Small intestine (tissue), 16 donors: ENCODE results near the gene COL7A1. TPM values are rescaled to one million over a fixed set of nuclear protein-coding genes. Genes with fewer than 3 reads are reported as not detected.

Experiments
- DNase-seq, 2 donors: peaks; one replicate each; pipeline versions ENCODE4 v3.0.0 to v3.0.0-alpha.2; 2013
- FAIRE-seq: peaks from 2 replicates; lab custom pipeline; 2012; peaks lifted over from hg19 to GRCh38; lab: Jason Lieb, UNC
- H3K27ac ChIP-seq, 3 donors: one replicate each; pipeline ENCODE4 v1.5.1; 2013; ENCODE audit warnings: low read length in 2 of 3, mild to moderate bottlenecking in 2 of 3, control low read depth in 1 of 3, inconsistent platforms in 1 of 3, low read depth in 1 of 3, moderate library complexity in 1 of 3
- H3K27me3 ChIP-seq, 3 donors: one replicate each; pipeline ENCODE4 v1.6.1; 2013; ENCODE audit warnings: low read length in 3 of 3, inconsistent platforms in 1 of 3; ENCODE audit not compliant: control insufficient read depth in 3 of 3, insufficient read depth in 3 of 3
- H3K36me3 ChIP-seq, 3 donors: one replicate each; pipeline ENCODE4 v1.6.1; 2013; ENCODE audit warnings: low read length in 3 of 3, inconsistent platforms in 1 of 3, low read depth in 1 of 3, mild to moderate bottlenecking in 1 of 3, moderate library complexity in 1 of 3; ENCODE audit not compliant: control insufficient read depth in 3 of 3, insufficient read depth in 2 of 3
- H3K4me1 ChIP-seq, 3 donors: one replicate each; pipeline ENCODE4 v1.6.1; 2013; ENCODE audit warnings: low read length in 2 of 3, inconsistent platforms in 1 of 3, low read depth in 1 of 3, mild to moderate bottlenecking in 1 of 3, moderate library complexity in 1 of 3; ENCODE audit not compliant: control insufficient read depth in 3 of 3, insufficient read depth in 2 of 3
- H3K4me3 ChIP-seq, 3 donors: one replicate each; pipeline ENCODE4 v1.5.1; 2013; ENCODE audit warnings: low read length in 3 of 3, control low read depth in 1 of 3, inconsistent platforms in 1 of 3, low read depth in 1 of 3, mild to moderate bottlenecking in 1 of 3, moderate library complexity in 1 of 3
- H3K9me3 ChIP-seq, 2 donors: one replicate each; pipeline ENCODE4 v1.6.1; 2013; ENCODE audit warnings: low read depth in 1 of 2, low read length in 1 of 2; ENCODE audit not compliant: control insufficient read depth in 2 of 2, insufficient read depth in 1 of 2
- WGBS, 3 donors: extraction: QIAGEN DNeasy Blood & Tissue Kit; methylation state at CpG; one replicate each; pipeline ENCODE4 v1.1.7; 2013; 5-methylcytosine and 5-hydroxymethylcytosine counted together
- long read RNA-seq, 10 donors: transcript quantifications; one replicate each; lab custom pipeline, GENCODE V29; 2026
- polyA plus RNA-seq, 4 donors: library from polyadenylated mRNA; stranded (reverse) in 3 of 4; unstranded in 1 of 4; fragments of 200-250 nt in 3 of 4; fragments of 120-200 nt in 1 of 4; gene quantifications; one replicate each; pipeline versions ENCODE4 v1.2.1 to v1.2.3, GENCODE V29; 2013
- donor health status: healthy with polysubstance abuse.
- donor health status: control.
- donor health status: control.
- donor health status: Bipolar disorder and iron deficiency.
- donor health status: healthy.

COL7A1 gene
- polyA plus RNA-seq: 100 to 1,000 TPM in 1 of 4 donors, 10 to 100 TPM in 2, 1 to 10 TPM in 1; 8.0 to 120 (median 19.3) TPM
- long read RNA-seq, donor 1: 0 reads
- long read RNA-seq, donor 2: 0 reads
- long read RNA-seq, donor 3, partial matches to known transcripts: 7 of 7 reads
- long read RNA-seq, donor 3, other reads (novel, unspliced or antisense): 0 of 7 reads
- long read RNA-seq, donor 4: 0 reads
- long read RNA-seq, donor 5, partial matches to known transcripts: 0 of 1 reads
- long read RNA-seq, donor 5, other reads (novel, unspliced or antisense): 0 of 1 reads
- long read RNA-seq, donor 6: 0 reads
- long read RNA-seq, donor 7: 0 reads
- long read RNA-seq, donor 8, partial matches to known transcripts: 0 of 2 reads
- long read RNA-seq, donor 8, other reads (novel, unspliced or antisense): 0 of 2 reads
- long read RNA-seq, donor 9: 0 reads
- long read RNA-seq, donor 10: 0 reads

GRCh38 chr3:48595075-48595525 is at the start of gene COL7A1:
Gene COL7A1 (minus strand): TSS chr3:48595329. CDS start chr3:48595159, 170 bp downstream.
- H3K4me3 ChIP-seq: peak within 1 kb of the TSS in 1 of 3 donors; percentile 50
- DNase-seq (no peak), FAIRE-seq (no peak)
- H3K27me3 ChIP-seq: peaks cover 0 to 11% (median 6%) of the 10 kb centered on the region in 3 donors
- H3K4me1 ChIP-seq: peaks cover 0 to 17% (median 0%) of the 10 kb centered on the region in 3 donors
- WGBS, 3 donors: 0 to 5% (median 1%) methylated on average over 22 to 35 of the region's 35 CpGs
- peak within 1 kb of the TSS in 2 of 3 donors; percentile 22 to 65 for H3K27ac ChIP-seq
- no peaks in the 10 kb centered on the region for H3K9me3 ChIP-seq
- peaks cover 3 to 65% (median 13%) of the 10 kb centered on the region in 3 donors for H3K36me3 ChIP-seq

- no peaks in the 10 kb centered on the region for H3K4me1 ChIP-seq
- H3K27ac ChIP-seq: no peak overlapping the region
- no peaks in the 10 kb centered on the region for H3K27me3 ChIP-seq
- H3K4me3 ChIP-seq: no peak overlapping the region
- FAIRE-seq: no peak
- H3K9me3 ChIP-seq: no peaks in the 10 kb centered on the region
- DNase-seq: no peak
- 87 to 93% (median 92%) methylated on average over 11 to 12 of the region's 12 CpGs for WGBS, 3 donors
- peaks cover 0 to 24% (median 0%) of the 10 kb centered on the region in 3 donors for H3K36me3 ChIP-seq
Observed at GRCh38 chr3:48642605-48643004, 47.5 kb upstream of the COL7A1 start.

- DNase-seq (no peak), FAIRE-seq (no peak)
- Histone ChIP-seq H3K36me3 (peaks cover 0 to 19% (median 0%) of the 10 kb centered on the region in 3 donors), H3K4me3 (no peak overlapping the region), H3K27ac (no peak overlapping the region), H3K9me3 (no peaks in the 10 kb centered on the region), H3K27me3 (no peaks in the 10 kb centered on the region), H3K4me1 (peaks cover 0 to 4% (median under 1%) of the 10 kb centered on the region in 3 donors)
- WGBS, 3 donors: 91 to 97% (median 94%) methylated on average over 3 of the region's 3 CpGs
Observed at GRCh38 chr3:48641396-48641795, 46.3 kb upstream of the COL7A1 start.

- Histone ChIP-seq H3K4me1 (peaks cover 0 to 10% (median 3%) of the 10 kb centered on the region in 3 donors), H3K4me3 (no peak overlapping the region), H3K9me3 (no peaks in the 10 kb centered on the region), H3K27me3 (no peaks in the 10 kb centered on the region), H3K27ac (no peak overlapping the region), H3K36me3 (peaks cover 0 to 15% (median 0%) of the 10 kb centered on the region in 3 donors)
- 86 to 91% (median 88%) methylated on average over 33 to 38 of the region's 38 CpGs for WGBS, 3 donors
- no peak for FAIRE-seq
- no peak for DNase-seq
Observed at GRCh38 chr3:48639944-48640606, 44.9 kb upstream of the COL7A1 start.

GRCh38 chr3:48637305-48637704 is 42.2 kb upstream of the COL7A1 start:
- Histone ChIP-seq H3K4me3 (no peak overlapping the region), H3K9me3 (no peaks in the 10 kb centered on the region), H3K36me3 (peaks cover 0 to 20% (median 0%) of the 10 kb centered on the region in 3 donors), H3K27me3 (no peaks in the 10 kb centered on the region), H3K4me1 (peaks cover 0 to 21% (median 3%) of the 10 kb centered on the region in 3 donors), H3K27ac (no peak overlapping the region)
- WGBS, 3 donors: 57 to 63% (median 62%) methylated on average over 6 of the region's 6 CpGs
- FAIRE-seq: no peak
- no peak for DNase-seq

GRCh38 chr3:48636149-48636655 is 41.1 kb upstream of the COL7A1 start:
- no peak for FAIRE-seq
- Histone ChIP-seq H3K27me3 (no peaks in the 10 kb centered on the region), H3K36me3 (peaks cover 0 to 28% (median 0%) of the 10 kb centered on the region in 3 donors), H3K4me3 (peak overlapping the region; percentile 55 to 92 (median 80)), H3K4me1 (peaks cover 0 to 21% (median 3%) of the 10 kb centered on the region in 3 donors), H3K9me3 (no peaks in the 10 kb centered on the region), H3K27ac (peak overlapping the region in 1 of 3 donors; percentile 84)
- WGBS, 3 donors: 42 to 58% (median 54%) methylated on average over 10 of the region's 10 CpGs
- DNase-seq: no peak

- H3K4me3 ChIP-seq: peak within 1 kb of the TSS; percentile 73 to 92 (median 80)
- H3K27ac ChIP-seq: peak within 1 kb of the TSS in 2 of 3 donors; percentile 69 to 84
- no peak for FAIRE-seq
- no peaks in the 10 kb centered on the region for H3K27me3 ChIP-seq
- H3K36me3 ChIP-seq: peaks cover 0 to 32% (median 0%) of the 10 kb centered on the region in 3 donors
- 0 to 1% (median 1%) methylated on average over 53 to 68 of the region's 68 CpGs for WGBS, 3 donors
- no peaks in the 10 kb centered on the region for H3K9me3 ChIP-seq
- peaks cover 0 to 21% (median 3%) of the 10 kb centered on the region in 3 donors for H3K4me1 ChIP-seq
- DNase-seq: peak; percentile 98 to 99
Observed at GRCh38 chr3:48635222-48636021, 40.3 kb upstream of the COL7A1 start, which contains the start of gene SLC26A6. Gene SLC26A6 (minus strand): TSS chr3:48635461. CDS start chr3:48635393, 68 bp downstream.
